Measurements from ENCODE around the gene PRKD1.

PRKD1 gene

GRCh38 chr14:29569194-29569593 is 358.5 kb downstream of the PRKD1 start:
- no peaks in the 10 kb centered on the region for H3K36me3 ChIP-seq (ENCODE audit: control insufficient read depth, insufficient read depth, low read length)
- H3K9me3 ChIP-seq (ENCODE audit: control insufficient read depth, insufficient read depth, low read length) = no peaks in the 10 kb centered on the region
- H3K4me1 ChIP-seq (ENCODE audit: control insufficient read depth, insufficient read depth, low read length) = no peaks in the 10 kb centered on the region
- no peak overlapping the region for H3K9ac ChIP-seq (ENCODE audit: low read depth, low read length)
- H3K27me3 ChIP-seq (ENCODE audit: control insufficient read depth, insufficient read depth, low read length) = no peaks in the 10 kb centered on the region
- no peak overlapping the region for H3K4me3 ChIP-seq (ENCODE audit: low read depth, low read length)

DNA sequence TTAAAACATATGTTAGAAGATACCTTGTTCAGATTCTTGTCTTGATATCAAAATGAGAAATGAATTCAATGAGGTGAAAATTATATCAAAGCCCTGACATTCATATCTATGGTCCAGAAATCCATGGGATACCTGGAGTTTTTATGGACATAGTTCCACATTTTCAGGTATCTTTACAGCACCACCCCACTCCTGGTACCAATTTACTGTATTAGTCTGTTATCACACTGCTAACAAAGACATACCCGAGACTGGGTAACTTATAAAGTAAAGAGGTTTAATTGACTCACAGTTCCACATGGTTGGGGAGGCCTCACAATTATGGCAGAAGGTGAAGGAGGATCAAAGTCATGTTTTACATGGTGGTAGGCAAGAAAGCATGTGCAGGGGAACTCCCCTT is 361.5 kb downstream of the PRKD1 start:
- H3K36me3 ChIP-seq (ENCODE audit: control insufficient read depth, insufficient read depth, low read length) = no peaks in the 10 kb centered on the region
- H3K4me3 ChIP-seq (ENCODE audit: low read depth, low read length) = no peak overlapping the region

DNA sequence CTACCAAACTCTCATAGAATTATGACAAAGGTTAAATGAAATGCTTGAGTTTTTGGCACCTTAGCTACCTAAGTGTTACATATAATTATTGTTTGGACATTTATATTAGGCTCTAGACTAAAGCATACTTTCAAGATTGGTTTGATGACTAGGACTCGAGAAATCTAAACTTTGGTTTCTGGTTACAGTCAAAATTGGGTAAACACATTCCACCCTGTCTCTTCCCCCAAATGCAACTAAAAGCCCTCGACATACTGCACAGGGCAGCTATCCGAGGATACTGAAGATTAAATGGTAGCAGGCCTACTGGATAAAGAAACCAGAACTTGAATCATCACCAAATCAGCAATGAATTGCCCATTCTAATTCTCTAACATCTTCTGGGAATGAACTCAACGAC is 369.1 kb downstream of the PRKD1 start:
- no peak overlapping the region for H3K4me3 ChIP-seq (ENCODE audit: low read depth, low read length)
- H3K9ac ChIP-seq (ENCODE audit: low read depth, low read length) = no peak overlapping the region
- H3K27me3 ChIP-seq (ENCODE audit: control insufficient read depth, insufficient read depth, low read length) = no peaks in the 10 kb centered on the region
- no peaks in the 10 kb centered on the region for H3K9me3 ChIP-seq (ENCODE audit: control insufficient read depth, insufficient read depth, low read length)
- H3K36me3 ChIP-seq (ENCODE audit: control insufficient read depth, insufficient read depth, low read length) = no peaks in the 10 kb centered on the region
- H3K4me1 ChIP-seq (ENCODE audit: control insufficient read depth, insufficient read depth, low read length) = no peaks in the 10 kb centered on the region

More for the DNA sequence above, 361.5 kb downstream of the PRKD1 start:
- H3K27me3 ChIP-seq (ENCODE audit: control insufficient read depth, insufficient read depth, low read length) = no peaks in the 10 kb centered on the region
- no peaks in the 10 kb centered on the region for H3K4me1 ChIP-seq (ENCODE audit: control insufficient read depth, insufficient read depth, low read length)
- H3K9me3 ChIP-seq (ENCODE audit: control insufficient read depth, insufficient read depth, low read length) = no peaks in the 10 kb centered on the region
- H3K9ac ChIP-seq (ENCODE audit: low read depth, low read length) = no peak overlapping the region

DNA sequence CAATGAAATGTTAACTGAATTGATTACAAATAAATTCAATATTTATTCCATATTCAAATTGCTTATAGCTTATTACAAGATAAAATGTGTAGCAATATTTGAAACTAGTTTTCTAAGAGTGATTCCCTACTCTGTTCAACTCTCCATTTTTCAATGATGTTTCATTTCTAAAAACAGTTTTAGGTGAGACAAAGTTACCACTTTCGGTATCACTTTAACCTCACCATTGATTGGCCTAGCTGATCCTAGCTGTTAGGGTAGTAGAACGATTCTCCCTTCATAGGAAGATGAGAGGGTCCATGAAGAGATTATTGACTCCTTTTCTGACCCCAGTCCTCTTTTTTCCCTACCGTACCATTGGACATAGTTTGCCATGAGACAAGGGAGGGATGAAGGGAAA is 373.3 kb downstream of the PRKD1 start:
- no peaks in the 10 kb centered on the region for H3K36me3 ChIP-seq (ENCODE audit: control insufficient read depth, insufficient read depth, low read length)
- H3K9me3 ChIP-seq (ENCODE audit: control insufficient read depth, insufficient read depth, low read length) = no peaks in the 10 kb centered on the region
- H3K4me3 ChIP-seq (ENCODE audit: low read depth, low read length) = no peak overlapping the region
- no peaks in the 10 kb centered on the region for H3K4me1 ChIP-seq (ENCODE audit: control insufficient read depth, insufficient read depth, low read length)
- H3K27me3 ChIP-seq (ENCODE audit: control insufficient read depth, insufficient read depth, low read length) = no peaks in the 10 kb centered on the region
- no peak overlapping the region for H3K9ac ChIP-seq (ENCODE audit: low read depth, low read length)

DNA sequence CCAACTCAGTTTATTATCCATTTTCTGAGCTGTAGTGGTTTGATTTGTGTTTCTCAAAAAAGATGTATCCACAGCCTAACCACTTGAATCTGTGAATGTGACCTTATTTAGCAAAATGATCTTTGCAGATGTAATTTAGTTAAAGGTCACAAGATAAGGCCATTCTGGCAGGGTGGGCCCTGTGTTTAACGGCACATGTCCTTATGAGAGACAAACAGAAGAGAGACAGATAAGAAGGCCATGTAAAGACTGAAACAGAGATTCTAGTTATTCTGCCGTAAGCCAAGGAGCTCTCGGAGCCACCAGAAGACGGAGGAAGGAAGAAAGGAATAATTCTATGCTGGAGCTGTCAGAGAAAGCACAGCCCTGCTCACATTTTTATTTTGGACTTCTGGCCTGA is 374.2 kb downstream of the PRKD1 start:
- Histone ChIP-seq H3K4me1 (ENCODE audit: control insufficient read depth, insufficient read depth, low read length) (no peaks in the 10 kb centered on the region), H3K4me3 (ENCODE audit: low read depth, low read length) (no peak overlapping the region), H3K36me3 (ENCODE audit: control insufficient read depth, insufficient read depth, low read length) (no peaks in the 10 kb centered on the region), H3K9ac (ENCODE audit: low read depth, low read length) (no peak overlapping the region), H3K27me3 (ENCODE audit: control insufficient read depth, insufficient read depth, low read length) (no peaks in the 10 kb centered on the region), H3K9me3 (ENCODE audit: control insufficient read depth, insufficient read depth, low read length) (no peaks in the 10 kb centered on the region)

DNA sequence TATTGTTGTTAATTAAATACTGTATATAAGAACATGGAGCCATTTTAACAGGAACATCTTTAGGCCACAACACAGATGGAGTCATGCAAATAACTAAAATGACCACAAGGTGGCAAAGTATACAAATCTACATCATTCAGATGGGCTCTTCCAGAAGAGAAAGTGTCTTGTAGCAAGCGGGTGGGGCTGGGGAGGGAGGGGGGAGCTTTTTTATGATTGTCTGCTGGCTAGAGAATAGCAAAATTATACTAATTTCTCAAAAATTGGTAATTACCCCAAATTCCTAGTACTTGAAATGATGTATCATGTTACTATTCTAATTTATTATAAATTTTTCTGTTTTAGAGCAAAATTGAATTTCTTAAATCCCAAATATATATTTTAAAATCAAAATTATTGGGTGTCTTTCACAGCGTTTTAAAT is 378.7 kb downstream of the PRKD1 start:
- Histone ChIP-seq H3K36me3 (ENCODE audit: control insufficient read depth, insufficient read depth, low read length) (no peaks in the 10 kb centered on the region), H3K27me3 (ENCODE audit: control insufficient read depth, insufficient read depth, low read length) (no peaks in the 10 kb centered on the region), H3K4me3 (ENCODE audit: low read depth, low read length) (no peak overlapping the region), H3K9me3 (ENCODE audit: control insufficient read depth, insufficient read depth, low read length) (no peaks in the 10 kb centered on the region), H3K4me1 (ENCODE audit: control insufficient read depth, insufficient read depth, low read length) (no peaks in the 10 kb centered on the region), H3K9ac (ENCODE audit: low read depth, low read length) (no peak overlapping the region)

GRCh38 chr14:29545714-29546113 is 381.9 kb downstream of the PRKD1 start:
- Histone ChIP-seq H3K4me3 (ENCODE audit: low read depth, low read length) (no peak overlapping the region), H3K27me3 (ENCODE audit: control insufficient read depth, insufficient read depth, low read length) (no peaks in the 10 kb centered on the region), H3K4me1 (ENCODE audit: control insufficient read depth, insufficient read depth, low read length) (no peaks in the 10 kb centered on the region)

GRCh38 chr14:29536886-29537511 is 390.6 kb downstream of the PRKD1 start:
- Histone ChIP-seq H3K36me3 (ENCODE audit: control insufficient read depth, insufficient read depth, low read length) (no peaks in the 10 kb centered on the region), H3K9ac (ENCODE audit: low read depth, low read length) (no peak overlapping the region), H3K9me3 (ENCODE audit: control insufficient read depth, insufficient read depth, low read length) (no peaks in the 10 kb centered on the region), H3K27me3 (ENCODE audit: control insufficient read depth, insufficient read depth, low read length) (no peaks in the 10 kb centered on the region), H3K4me1 (ENCODE audit: control insufficient read depth, insufficient read depth, low read length) (no peaks in the 10 kb centered on the region), H3K4me3 (ENCODE audit: low read depth, low read length) (no peak overlapping the region)

More at GRCh38 chr14:29545714-29546113, 381.9 kb downstream of the PRKD1 start:
- H3K9ac ChIP-seq (ENCODE audit: low read depth, low read length) = no peak overlapping the region
- H3K36me3 ChIP-seq (ENCODE audit: control insufficient read depth, insufficient read depth, low read length) = no peaks in the 10 kb centered on the region
- H3K9me3 ChIP-seq (ENCODE audit: control insufficient read depth, insufficient read depth, low read length) = no peaks in the 10 kb centered on the region

- Histone ChIP-seq H3K9me3 (ENCODE audit: control insufficient read depth, insufficient read depth, low read length) (no peaks in the 10 kb centered on the region), H3K4me1 (ENCODE audit: control insufficient read depth, insufficient read depth, low read length) (no peaks in the 10 kb centered on the region), H3K36me3 (ENCODE audit: control insufficient read depth, insufficient read depth, low read length) (no peaks in the 10 kb centered on the region), H3K9ac (ENCODE audit: low read depth, low read length) (no peak overlapping the region), H3K27me3 (ENCODE audit: control insufficient read depth, insufficient read depth, low read length) (no peaks in the 10 kb centered on the region), H3K4me3 (ENCODE audit: low read depth, low read length) (no peak overlapping the region)
These were observed 398.2 kb downstream of the PRKD1 start for GRCh38 chr14:29529418-29529817.

DNA sequence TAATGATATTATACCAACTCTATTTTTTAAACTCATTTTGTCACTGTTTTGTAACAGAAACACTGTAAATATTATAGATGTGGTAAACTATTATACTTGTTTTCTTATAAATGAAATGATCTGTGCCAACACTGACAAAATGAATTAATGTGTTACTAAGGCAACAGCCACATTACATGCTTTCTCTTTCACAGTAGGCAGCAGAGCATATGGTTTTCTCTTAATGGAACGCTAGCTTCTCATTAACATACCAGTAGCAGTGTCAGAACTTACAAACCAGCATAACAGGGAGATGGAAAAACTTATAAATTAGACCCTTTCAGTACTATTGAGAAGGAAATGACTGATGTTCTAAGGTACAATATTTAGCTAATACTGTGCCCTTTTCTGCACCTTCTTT is 398.8 kb downstream of the PRKD1 start:
- Histone ChIP-seq H3K9me3 (ENCODE audit: control insufficient read depth, insufficient read depth, low read length) (no peaks in the 10 kb centered on the region), H3K27me3 (ENCODE audit: control insufficient read depth, insufficient read depth, low read length) (no peaks in the 10 kb centered on the region), H3K4me3 (ENCODE audit: low read depth, low read length) (no peak overlapping the region), H3K36me3 (ENCODE audit: control insufficient read depth, insufficient read depth, low read length) (no peaks in the 10 kb centered on the region), H3K9ac (ENCODE audit: low read depth, low read length) (no peak overlapping the region), H3K4me1 (ENCODE audit: control insufficient read depth, insufficient read depth, low read length) (no peaks in the 10 kb centered on the region)

GRCh38 chr14:29527286-29527685 is 400.4 kb downstream of the PRKD1 start:
- Histone ChIP-seq H3K9ac (ENCODE audit: low read depth, low read length) (no peak overlapping the region), H3K4me1 (ENCODE audit: control insufficient read depth, insufficient read depth, low read length) (no peaks in the 10 kb centered on the region), H3K4me3 (ENCODE audit: low read depth, low read length) (no peak overlapping the region), H3K36me3 (ENCODE audit: control insufficient read depth, insufficient read depth, low read length) (no peaks in the 10 kb centered on the region), H3K9me3 (ENCODE audit: control insufficient read depth, insufficient read depth, low read length) (no peaks in the 10 kb centered on the region), H3K27me3 (ENCODE audit: control insufficient read depth, insufficient read depth, low read length) (no peaks in the 10 kb centered on the region)
